AG08396 (cell line): Measurements from ENCODE around the gene FAM20B.
"Not testable (repeated sequence)": the region's sequence is repeated elsewhere in the genome, so short reads cannot be mapped to it uniquely, and the experiment has no call there.

Experiments
- DNase-seq: peaks from one replicate; pipeline ENCODE4 v3.0.0; 2012; ENCODE audit warnings: low spot score, mixed read lengths

FAM20B gene

GRCh38 chr1:179025125-179025974 is at the start of gene FAM20B:
TSS of gene FAM20B (plus strand) at chr1:179025894. CDS start at chr1:179043848, 17,954 bp downstream.
- DNase-seq = peak; percentile 99

GRCh38 chr1:178976541-178976940 is 49.2 kb upstream of the FAM20B start:
- DNase-seq = no peak

- DNase-seq = no peak
These were observed 39.5 kb upstream of the FAM20B start for GRCh38 chr1:178986204-178986603.

- not testable (repeated sequence) for DNase-seq
These were observed 37.5 kb upstream of the FAM20B start for GRCh38 chr1:178988198-178988597.

- no peak for DNase-seq
These were observed 32.1 kb upstream of the FAM20B start for GRCh38 chr1:178993559-178993958.

- no peak for DNase-seq
These were observed 28.3 kb upstream of the FAM20B start for GRCh38 chr1:178997428-178997827.

- no peak for DNase-seq
These were observed 27.4 kb upstream of the FAM20B start for GRCh38 chr1:178998295-178998694.

- no peak for DNase-seq
These were observed 26.6 kb upstream of the FAM20B start for GRCh38 chr1:178999061-178999460.

GRCh38 chr1:179001451-179001850 is 24.2 kb upstream of the FAM20B start:
- no peak for DNase-seq

GRCh38 chr1:179002064-179002463 is 23.6 kb upstream of the FAM20B start:
- not testable (repeated sequence) for DNase-seq

GRCh38 chr1:179002552-179003345 is 22.9 kb upstream of the FAM20B start:
- peak; percentile 58 for DNase-seq

GRCh38 chr1:179003512-179004066 is 22.1 kb upstream of the FAM20B start:
- no peak for DNase-seq

GRCh38 chr1:179007233-179007632 is 18.5 kb upstream of the FAM20B start:
- no peak for DNase-seq

- DNase-seq = no peak
These were observed 15.0 kb upstream of the FAM20B start for GRCh38 chr1:179010671-179011070.

- no peak for DNase-seq
These were observed 13.7 kb upstream of the FAM20B start for GRCh38 chr1:179012038-179012437.

- DNase-seq = no peak
These were observed 11.6 kb upstream of the FAM20B start for GRCh38 chr1:179014123-179014522.

GRCh38 chr1:179015396-179015795 is 10.3 kb upstream of the FAM20B start:
- no peak for DNase-seq

GRCh38 chr1:179016706-179017382 is 8.8 kb upstream of the FAM20B start:
- DNase-seq = peak; percentile 78

GRCh38 chr1:179017383-179018326 is 8.0 kb upstream of the FAM20B start:
- peak; percentile 39 for DNase-seq

GRCh38 chr1:179021873-179022272 is 3.8 kb upstream of the FAM20B start:
- peak; percentile 56 for DNase-seq
